ENCODE data around the gene ZNF578. TPM values are rescaled to one million over a fixed set of nuclear protein-coding genes. Genes with fewer than 3 reads are reported as not detected.
A peak's percentile ranks its signal among the peaks of the same experiment; 100 is the strongest.

The ZNF578 gene
- total and polyA plus RNA-seq, 9 of the 15 experiments (the other 6 are each of a cell fraction or from before 2014, with no cell fraction given): 0.05 to 0.29 (median 0.15) TPM

DNA sequence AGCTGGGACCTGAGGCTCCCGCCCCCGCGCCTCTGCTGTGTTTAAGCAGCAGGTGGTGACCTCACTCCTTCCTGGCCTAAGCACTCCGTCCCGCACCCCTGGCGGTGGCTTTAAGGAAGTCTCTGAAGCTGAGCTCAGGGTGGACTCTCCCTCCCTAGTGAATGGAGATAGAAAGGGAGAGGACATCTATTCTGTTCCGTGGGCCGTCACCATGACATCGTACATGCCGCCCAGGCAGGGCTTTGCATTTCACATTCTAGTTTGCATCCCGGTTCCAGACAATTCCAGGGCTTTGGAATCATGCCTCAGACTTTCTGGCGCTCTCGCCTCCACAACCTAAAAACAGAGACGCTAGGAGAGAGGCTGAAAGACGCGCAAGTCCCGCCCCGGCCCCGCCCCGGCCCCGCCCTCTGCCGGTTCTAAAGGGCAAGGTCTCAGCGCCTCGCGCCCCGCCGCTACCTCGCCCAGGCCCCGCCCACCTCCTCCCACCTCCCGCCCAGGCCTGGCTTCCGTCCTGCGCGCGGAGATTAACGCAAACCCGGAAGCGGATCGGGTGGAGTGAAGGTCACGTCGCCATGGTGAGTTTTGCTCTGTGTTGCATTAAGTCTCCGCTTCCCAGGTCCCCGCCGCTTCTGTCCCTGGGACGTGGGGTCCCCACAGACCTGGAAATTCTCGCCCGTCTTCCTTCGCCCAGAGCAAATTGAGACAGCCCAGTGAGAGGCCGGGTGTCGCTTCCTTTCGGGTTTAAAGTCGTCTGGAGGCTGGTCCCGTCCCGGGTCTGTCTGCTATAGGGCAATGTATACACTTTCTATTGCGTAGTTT, 74.0 kb downstream of the ZNF578 start, which contains the start of gene ZNF808 (continued):
- TF ChIP-seq, protein P1, sequence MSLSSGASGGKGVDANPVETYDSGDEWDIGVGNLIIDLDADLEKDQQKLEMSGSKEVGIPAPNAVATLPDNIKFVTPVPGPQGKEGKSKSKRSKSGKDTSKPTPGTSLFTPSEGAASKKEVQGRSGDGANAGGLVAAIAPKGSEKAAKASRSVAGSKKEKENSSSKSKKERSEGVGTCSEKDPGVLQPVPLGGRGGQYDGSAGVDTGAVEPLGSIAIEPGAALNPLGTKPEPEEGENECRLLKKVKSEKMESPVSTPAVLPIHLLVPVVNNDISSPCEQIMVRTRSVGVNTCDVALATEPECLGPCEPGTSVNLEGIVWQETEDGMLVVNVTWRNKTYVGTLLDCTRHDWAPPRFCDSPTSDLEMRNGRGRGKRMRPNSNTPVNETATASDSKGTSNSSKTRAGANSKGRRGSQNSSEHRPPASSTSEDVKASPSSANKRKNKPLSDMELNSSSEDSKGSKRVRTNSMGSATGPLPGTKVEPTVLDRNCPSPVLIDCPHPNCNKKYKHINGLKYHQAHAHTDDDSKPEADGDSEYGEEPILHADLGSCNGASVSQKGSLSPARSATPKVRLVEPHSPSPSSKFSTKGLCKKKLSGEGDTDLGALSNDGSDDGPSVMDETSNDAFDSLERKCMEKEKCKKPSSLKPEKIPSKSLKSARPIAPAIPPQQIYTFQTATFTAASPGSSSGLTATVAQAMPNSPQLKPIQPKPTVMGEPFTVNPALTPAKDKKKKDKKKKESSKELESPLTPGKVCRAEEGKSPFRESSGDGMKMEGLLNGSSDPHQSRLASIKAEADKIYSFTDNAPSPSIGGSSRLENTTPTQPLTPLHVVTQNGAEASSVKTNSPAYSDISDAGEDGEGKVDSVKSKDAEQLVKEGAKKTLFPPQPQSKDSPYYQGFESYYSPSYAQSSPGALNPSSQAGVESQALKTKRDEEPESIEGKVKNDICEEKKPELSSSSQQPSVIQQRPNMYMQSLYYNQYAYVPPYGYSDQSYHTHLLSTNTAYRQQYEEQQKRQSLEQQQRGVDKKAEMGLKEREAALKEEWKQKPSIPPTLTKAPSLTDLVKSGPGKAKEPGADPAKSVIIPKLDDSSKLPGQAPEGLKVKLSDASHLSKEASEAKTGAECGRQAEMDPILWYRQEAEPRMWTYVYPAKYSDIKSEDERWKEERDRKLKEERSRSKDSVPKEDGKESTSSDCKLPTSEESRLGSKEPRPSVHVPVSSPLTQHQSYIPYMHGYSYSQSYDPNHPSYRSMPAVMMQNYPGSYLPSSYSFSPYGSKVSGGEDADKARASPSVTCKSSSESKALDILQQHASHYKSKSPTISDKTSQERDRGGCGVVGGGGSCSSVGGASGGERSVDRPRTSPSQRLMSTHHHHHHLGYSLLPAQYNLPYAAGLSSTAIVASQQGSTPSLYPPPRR (CRISPR knock-in tag; IDR thresholded peaks at IDR 0.05; ENCODE audit: borderline replicate concordance): no peak
- no peak for TF ChIP-seq KDM4B (IDR thresholded peaks at IDR 0.05; ENCODE audit: borderline replicate concordance in 2 of 2, low read depth in 1 of 2)
- peak; percentile 67 for TF ChIP-seq L3MBTL2 (IDR thresholded peaks at IDR 0.05)
- no peak for TF ChIP-seq RCOR1 (IDR thresholded peaks at IDR 0.05; ENCODE audit: borderline replicate concordance in 1 of 2, low read depth in 2 of 2, low read length in 2 of 2)
- TF ChIP-seq SIX5 (IDR thresholded peaks at IDR 0.05; ENCODE audit: borderline replicate concordance in 1 of 2, insufficient read depth in 1 of 2, low read depth in 1 of 2, low read length in 2 of 2): no peak
- no peak for TF ChIP-seq NCOR1 (IDR thresholded peaks at IDR 0.05)
- TF ChIP-seq ARID1B (IDR thresholded peaks at IDR 0.05): 0 out of 2 replicates have a peak, but pooled peaks have one; percentile 5
- no peak for TF ChIP-seq MTF1 (CRISPR knock-in tag; IDR thresholded peaks at IDR 0.05; ENCODE audit: borderline replicate concordance)
- TF ChIP-seq, protein P2, sequence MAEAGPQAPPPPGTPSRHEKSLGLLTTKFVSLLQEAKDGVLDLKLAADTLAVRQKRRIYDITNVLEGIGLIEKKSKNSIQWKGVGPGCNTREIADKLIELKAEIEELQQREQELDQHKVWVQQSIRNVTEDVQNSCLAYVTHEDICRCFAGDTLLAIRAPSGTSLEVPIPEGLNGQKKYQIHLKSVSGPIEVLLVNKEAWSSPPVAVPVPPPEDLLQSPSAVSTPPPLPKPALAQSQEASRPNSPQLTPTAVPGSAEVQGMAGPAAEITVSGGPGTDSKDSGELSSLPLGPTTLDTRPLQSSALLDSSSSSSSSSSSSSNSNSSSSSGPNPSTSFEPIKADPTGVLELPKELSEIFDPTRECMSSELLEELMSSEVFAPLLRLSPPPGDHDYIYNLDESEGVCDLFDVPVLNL (CRISPR knock-in tag; IDR thresholded peaks at IDR 0.05; ENCODE audit: low read depth): no peak
- no peak for TF ChIP-seq ILK (tag; IDR thresholded peaks at IDR 0.05; ENCODE audit: borderline replicate concordance, low read depth)
- TF ChIP-seq, protein P3, sequence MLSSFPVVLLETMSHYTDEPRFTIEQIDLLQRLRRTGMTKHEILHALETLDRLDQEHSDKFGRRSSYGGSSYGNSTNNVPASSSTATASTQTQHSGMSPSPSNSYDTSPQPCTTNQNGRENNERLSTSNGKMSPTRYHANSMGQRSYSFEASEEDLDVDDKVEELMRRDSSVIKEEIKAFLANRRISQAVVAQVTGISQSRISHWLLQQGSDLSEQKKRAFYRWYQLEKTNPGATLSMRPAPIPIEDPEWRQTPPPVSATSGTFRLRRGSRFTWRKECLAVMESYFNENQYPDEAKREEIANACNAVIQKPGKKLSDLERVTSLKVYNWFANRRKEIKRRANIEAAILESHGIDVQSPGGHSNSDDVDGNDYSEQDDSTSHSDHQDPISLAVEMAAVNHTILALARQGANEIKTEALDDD (IDR thresholded peaks at IDR 0.05): no peak
- TF ChIP-seq SREBF2 (CRISPR knock-in tag; IDR thresholded peaks at IDR 0.05): no peak
- peak; percentile 68 for TF ChIP-seq POLR2B (IDR thresholded peaks at IDR 0.05; ENCODE audit: low read depth, partially characterized antibody)
- TF ChIP-seq DDX20 (tag; IDR thresholded peaks at IDR 0.05; ENCODE audit: low read depth): no peak
- TF ChIP-seq, protein P4, sequence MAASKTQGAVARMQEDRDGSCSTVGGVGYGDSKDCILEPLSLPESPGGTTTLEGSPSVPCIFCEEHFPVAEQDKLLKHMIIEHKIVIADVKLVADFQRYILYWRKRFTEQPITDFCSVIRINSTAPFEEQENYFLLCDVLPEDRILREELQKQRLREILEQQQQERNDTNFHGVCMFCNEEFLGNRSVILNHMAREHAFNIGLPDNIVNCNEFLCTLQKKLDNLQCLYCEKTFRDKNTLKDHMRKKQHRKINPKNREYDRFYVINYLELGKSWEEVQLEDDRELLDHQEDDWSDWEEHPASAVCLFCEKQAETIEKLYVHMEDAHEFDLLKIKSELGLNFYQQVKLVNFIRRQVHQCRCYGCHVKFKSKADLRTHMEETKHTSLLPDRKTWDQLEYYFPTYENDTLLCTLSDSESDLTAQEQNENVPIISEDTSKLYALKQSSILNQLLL (CRISPR knock-in tag; IDR thresholded peaks at IDR 0.05; ENCODE audit: borderline replicate concordance): no peak
- no peak for TF ChIP-seq HEY1 (CRISPR knock-in tag; IDR thresholded peaks at IDR 0.05; ENCODE audit: borderline replicate concordance)
- no peak for TF ChIP-seq EZH2 (IDR thresholded peaks at IDR 0.05; ENCODE audit: borderline replicate concordance, low read depth, low read length)
- no peak for TF ChIP-seq TGIF2 (CRISPR knock-in tag; IDR thresholded peaks at IDR 0.05)
